ENCODE measurements around the gene INPP5D.

DNA sequence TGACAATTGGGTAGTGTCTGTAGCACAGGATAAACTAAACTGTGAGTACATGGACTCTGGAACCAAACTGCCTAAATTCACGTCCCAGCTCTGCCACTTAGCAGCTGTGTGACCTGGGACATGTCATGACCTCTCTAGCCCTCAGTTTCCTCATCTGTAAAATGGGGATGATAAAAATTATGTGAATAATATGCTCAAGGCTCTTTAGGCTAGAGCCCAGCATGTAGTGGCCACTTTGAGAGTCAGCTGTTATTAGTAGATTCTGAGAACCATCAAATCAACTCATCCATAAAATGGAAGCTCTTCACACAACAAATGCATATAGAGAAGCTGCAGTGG, 87.7 kb downstream of the INPP5D start:
- TF ChIP-seq, protein P1, sequence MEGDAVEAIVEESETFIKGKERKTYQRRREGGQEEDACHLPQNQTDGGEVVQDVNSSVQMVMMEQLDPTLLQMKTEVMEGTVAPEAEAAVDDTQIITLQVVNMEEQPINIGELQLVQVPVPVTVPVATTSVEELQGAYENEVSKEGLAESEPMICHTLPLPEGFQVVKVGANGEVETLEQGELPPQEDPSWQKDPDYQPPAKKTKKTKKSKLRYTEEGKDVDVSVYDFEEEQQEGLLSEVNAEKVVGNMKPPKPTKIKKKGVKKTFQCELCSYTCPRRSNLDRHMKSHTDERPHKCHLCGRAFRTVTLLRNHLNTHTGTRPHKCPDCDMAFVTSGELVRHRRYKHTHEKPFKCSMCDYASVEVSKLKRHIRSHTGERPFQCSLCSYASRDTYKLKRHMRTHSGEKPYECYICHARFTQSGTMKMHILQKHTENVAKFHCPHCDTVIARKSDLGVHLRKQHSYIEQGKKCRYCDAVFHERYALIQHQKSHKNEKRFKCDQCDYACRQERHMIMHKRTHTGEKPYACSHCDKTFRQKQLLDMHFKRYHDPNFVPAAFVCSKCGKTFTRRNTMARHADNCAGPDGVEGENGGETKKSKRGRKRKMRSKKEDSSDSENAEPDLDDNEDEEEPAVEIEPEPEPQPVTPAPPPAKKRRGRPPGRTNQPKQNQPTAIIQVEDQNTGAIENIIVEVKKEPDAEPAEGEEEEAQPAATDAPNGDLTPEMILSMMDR (IDR thresholded peaks at IDR 0.05) = no peak
- TF ChIP-seq POLR2AphosphoS5 (IDR thresholded peaks at IDR 0.05) = no peak
